SU-DHL-6 (cell line): ENCODE data around the gene DMAP1.

Experiments
- CTCF ChIP-seq: fragments of 200-600 bp; sonication (generic); IDR thresholded peaks from one replicate; pipeline ENCODE4 v1.5.1; 2017; ENCODE audit warnings: antibody characterized with exemption, mild to moderate bottlenecking, low read length, moderate library complexity; ENCODE audit not compliant: insufficient read depth, poor library complexity, severe bottlenecking
- EZH2phosphoT487 ChIP-seq: fragments of 200-600 bp; sonication (generic), shearing (Covaris generic); conservative IDR thresholded peaks from 2 replicates; pipeline ENCODE4 v1.6.1; 2018; ENCODE audit warnings: mild to moderate bottlenecking, antibody characterized with exemption, low read length, moderate library complexity, mixed read lengths

GRCh38 chr1:44221769-44222168 is 8.5 kb downstream of the DMAP1 start:
- TF ChIP-seq CTCF: no peak
- TF ChIP-seq EZH2phosphoT487: no peak
